Ovary (tissue), 9 donors: ENCODE data around the gene NTRK2. TPM values are rescaled to one million over a fixed set of nuclear protein-coding genes. Genes with fewer than 3 reads are reported as not detected.

ENCODE experiments used
- DNase-seq, 5 donors: peaks; one replicate each; pipeline ENCODE4 v3.0.0-alpha.2; 2019 to 2020
- H3K27ac ChIP-seq, 2 donors: fragments of 200-600 bp; one replicate each; pipeline versions ENCODE4 v1.5.1 to v1.8.0; 2019 to 2022
- H3K27me3 ChIP-seq: fragments of 200-600 bp; one replicate; pipeline ENCODE4 v1.8.0; 2022
- H3K36me3 ChIP-seq: fragments of 200-600 bp; sonication (generic); one replicate; pipeline ENCODE4 v1.5.1; 2019
- H3K4me1 ChIP-seq: one replicate; pipeline ENCODE4 v1.8.1; 2013; ENCODE audit warnings: mild to moderate bottlenecking, moderate library complexity; ENCODE audit not compliant: insufficient read depth
- H3K4me3 ChIP-seq: fragments of 200-600 bp; sonication (generic); one replicate; pipeline ENCODE4 v1.5.1; 2017
- H3K9me3 ChIP-seq, 2 donors: fragments of 200-600 bp in 1 of 2; sonication (generic) in 1 of 2; one replicate each; pipeline versions ENCODE4 v1.5.1 to v1.8.1; 2013 to 2019; ENCODE audit warnings: mild to moderate bottlenecking in 1 of 2, moderate library complexity in 1 of 2
- CTCF ChIP-seq, 3 donors: fragments of 450-650 bp in 2 of 3; fragments of 200-600 bp in 1 of 3; IDR thresholded peaks; one replicate each; pipeline versions ENCODE4 v1.5.1 to v1.8.0; 2016 to 2022; ENCODE audit warnings: antibody characterized with exemption in 3 of 3, mild to moderate bottlenecking in 1 of 3
- EP300 ChIP-seq: sonication (generic); formaldehyde crosslinking; IDR thresholded peaks from one replicate; pipeline ENCODE4 v1.6.1; 2017; ENCODE audit warnings: antibody characterized with exemption
- POLR2A ChIP-seq: fragments of 450-650 bp; IDR thresholded peaks from one replicate; pipeline ENCODE4 v1.6.1; 2017; ENCODE audit warnings: antibody characterized with exemption, mild to moderate bottlenecking, moderate library complexity
- WGBS, 3 donors: extraction: QIAGEN DNeasy Blood & Tissue Kit in 1 of 3; methylation state at CpG; one replicate each; pipeline versions ENCODE4 v1.1.5 to v1.1.7; 2013 to 2017; 5-methylcytosine and 5-hydroxymethylcytosine counted together
- intact Hi-C, 4 donors: fragments of 100-400 bp; cut with DNase I; formaldehyde crosslinking; loops; one replicate each; pipeline versions ENCODE4 v1.11.0 to v1.15.1; 2022 to 2023
- polyA plus RNA-seq, 2 donors: library from polyadenylated mRNA; stranded (reverse); fragments of 200-250 nt in 1 of 2; fragments of 350-450 nt in 1 of 2; fragmentation: Illumina TruSeq in 1 of 2; extraction: RNeasy Lipid Tissue Mini Kit (QIAGEN cat#74804) in 1 of 2; gene quantifications; one replicate each; pipeline ENCODE4 v1.2.3, GENCODE V29; 2013 to 2014
- total RNA-seq, 7 donors: library from RNA; depleted of rRNA in 2 of 7; stranded (reverse); fragments of >200 nt in 2 of 7; fragmentation: NEBNext Ultra II Directional in 3 of 7; extraction: Animal tissue kit (Norgen Biotek cat#: 25700) in 3 of 7; gene quantifications; one replicate each; pipeline versions ENCODE4 v1.1.0 to v1.2.4, GENCODE V29; 2016 to 2023
- donor health status: DM: no; HTN: no; CAD: no; lungs with moderate emphysema.
- donor health status: DM: no; HTN: no; CAD: no.
- donor health status: Bipolar disorder and iron deficiency.
- donor health status: DM: yes; HTN: yes; CAD: no.
- donor health status: DM: no; HTN: no; CAD: no.
- donor health status: DM: yes; HTN: yes; CAD: no.

The NTRK2 gene
- total and polyA plus RNA-seq, 9 donors: 6.4 to 31.1 (median 10.8) TPM

GRCh38 chr9:84709056-84709455, 39.5 kb downstream of the NTRK2 start:
- DNase-seq: no peak
- Histone ChIP-seq H3K4me1 (peaks cover 4% of the 10 kb centered on the region), H3K9me3 (no peaks in the 10 kb centered on the region), H3K4me3 (no peak overlapping the region), H3K27ac (no peak overlapping the region), H3K27me3 (no peaks in the 10 kb centered on the region), H3K36me3 (no peaks in the 10 kb centered on the region)
- intact Hi-C loops: no loop called here
- TF ChIP-seq EP300 (no peak), CTCF (IDR thresholded peaks at IDR 0.05) (no peak), POLR2A (no peak)
- WGBS, 3 donors: 4 to 21% (median 4%) methylated on average over 1 of the region's 1 CpG

GRCh38 chr9:84710701-84711397, 41.3 kb downstream of the NTRK2 start:
- intact Hi-C loops: no loop called here
- no peak overlapping the region for H3K27ac ChIP-seq
- WGBS, 3 donors: 90 to 96% (median 95%) methylated on average over 4 of the region's 4 CpGs

GRCh38 chr9:84711398-84711777, 41.9 kb downstream of the NTRK2 start:
- TF ChIP-seq POLR2A (no peak), EP300 (no peak), CTCF (IDR thresholded peaks at IDR 0.05) (no peak)
- H3K27ac ChIP-seq: no peak overlapping the region
- DNase-seq: no peak
- H3K4me1 ChIP-seq: peaks cover 4% of the 10 kb centered on the region
- H3K27me3 ChIP-seq: no peaks in the 10 kb centered on the region
- WGBS, 3 donors: 84 to 91% (median 87%) methylated on average over 7 of the region's 7 CpGs
- H3K9me3 ChIP-seq: no peaks in the 10 kb centered on the region
- intact Hi-C loops: no loop called here
- no peak overlapping the region for H3K4me3 ChIP-seq
- no peaks in the 10 kb centered on the region for H3K36me3 ChIP-seq

More at GRCh38 chr9:84710701-84711397, 41.3 kb downstream of the NTRK2 start:
- no peaks in the 10 kb centered on the region for H3K36me3 ChIP-seq
- H3K27me3 ChIP-seq: no peaks in the 10 kb centered on the region
- peaks cover 4% of the 10 kb centered on the region for H3K4me1 ChIP-seq
- DNase-seq: no peak
- H3K4me3 ChIP-seq: no peak overlapping the region
- TF ChIP-seq POLR2A (no peak), EP300 (no peak), CTCF (IDR thresholded peaks at IDR 0.05) (no peak)
- no peaks in the 10 kb centered on the region for H3K9me3 ChIP-seq

- Histone ChIP-seq H3K36me3 (no peaks in the 10 kb centered on the region), H3K9me3 (no peaks in the 10 kb centered on the region), H3K27me3 (no peaks in the 10 kb centered on the region), H3K27ac (no peak overlapping the region), H3K4me1 (peaks cover 4% of the 10 kb centered on the region), H3K4me3 (no peak overlapping the region)
- DNase-seq: no peak
- 75 to 84% (median 80%) methylated on average over 6 of the region's 6 CpGs for WGBS, 3 donors
- intact Hi-C loops: no loop called here
- TF ChIP-seq EP300 (no peak), POLR2A (no peak), CTCF (IDR thresholded peaks at IDR 0.05) (no peak)
These were observed 42.4 kb downstream of the NTRK2 start for GRCh38 chr9:84711936-84712335.
